K562 (cell line): ENCODE measurements around the gene RPS8. TPM values are rescaled to one million over a fixed set of nuclear protein-coding genes. Genes with fewer than 3 reads are reported as not detected.
"Not testable (repeated sequence)": the region's sequence is repeated elsewhere in the genome, so short reads cannot be mapped to it uniquely, and the experiment has no call there.

Experiments used
- ARNT ChIP-seq, 2 experiments: fragments of 450-650 bp; IDR thresholded peaks; 2 replicates each; pipeline ENCODE4 v1.6.1; 2016; ENCODE audit warnings: mild to moderate bottlenecking in 1 of 2
- ATF4 ChIP-seq: fragments of 450-650 bp; formaldehyde crosslinking; IDR thresholded peaks from 2 replicates; pipeline ENCODE4 v1.4.0; 2022; ENCODE audit warnings: mild to moderate bottlenecking, moderate library complexity
- BCL6 ChIP-seq: fragments of 250-450 bp; sonication (Bioruptor Pico); IDR thresholded peaks from 2 replicates; pipeline ENCODE4 v1.4.0; 2020
- BRD9 ChIP-seq: fragments of 450-650 bp; IDR thresholded peaks from 2 replicates; pipeline ENCODE4 v1.6.1; 2018; ENCODE audit warnings: low read depth; ENCODE audit not compliant: partially characterized antibody
- CSDE1 ChIP-seq, 2 experiments: fragments of 450-650 bp; IDR thresholded peaks; 2 replicates each; pipeline ENCODE4 v1.6.1; 2016; ENCODE audit warnings: mild to moderate bottlenecking in 1 of 2
- DMBX1 ChIP-seq: fragments of 250-450 bp; sonication (Bioruptor Pico); IDR thresholded peaks from 2 replicates; pipeline ENCODE4 v1.8.0; 2022; ENCODE audit warnings: inconsistent platforms, mild to moderate bottlenecking, moderate library complexity, borderline replicate concordance
- GATAD2B ChIP-seq: fragments of 450-650 bp; IDR thresholded peaks from 2 replicates; pipeline ENCODE4 v1.6.1; 2017; ENCODE audit warnings: mild to moderate bottlenecking, borderline replicate concordance
- HDAC8 ChIP-seq: fragments of 450-650 bp; IDR thresholded peaks from 2 replicates; pipeline ENCODE4 v1.6.1; 2016; ENCODE audit warnings: mild to moderate bottlenecking, missing genetic modification characterization, moderate library complexity, missing compliant biosample characterization
- KLF6 ChIP-seq: fragments of 250-450 bp; sonication (Bioruptor Pico); IDR thresholded peaks from 2 replicates; pipeline ENCODE4 v1.4.0; 2020; ENCODE audit warnings: mild to moderate bottlenecking, moderate library complexity, borderline replicate concordance
- MEF2D ChIP-seq: conservative IDR thresholded peaks from 2 replicates; pipeline ENCODE4 v1.6.1; 2016; ENCODE audit warnings: low read depth, missing genetic modification characterization, missing compliant biosample characterization
- NR2C1 ChIP-seq, 2 experiments: fragments of 450-650 bp; IDR thresholded peaks; 2 replicates each; pipeline ENCODE4 v1.6.1; 2017; ENCODE audit warnings: mild to moderate bottlenecking in 2 of 2, antibody characterized with exemption in 1 of 2, inconsistent platforms in 1 of 2, missing compliant biosample characterization in 1 of 2, missing genetic modification characterization in 1 of 2
- NR4A1 ChIP-seq, 2 experiments: fragments of 250-450 bp in 1 of 2; fragments of 450-650 bp in 1 of 2; sonication (Bioruptor Pico) in 1 of 2; IDR thresholded peaks; 2 replicates each; pipeline versions ENCODE4 v1.4.0 to v1.6.1; 2016 to 2020; ENCODE audit warnings: mild to moderate bottlenecking in 2 of 2, missing compliant biosample characterization in 1 of 2, missing genetic modification characterization in 1 of 2, moderate library complexity in 1 of 2
- THRAP3 ChIP-seq: fragments of 450-650 bp; IDR thresholded peaks from 2 replicates; pipeline ENCODE4 v1.6.1; 2016; ENCODE audit warnings: mild to moderate bottlenecking, inconsistent platforms, borderline replicate concordance
- ZBTB17 ChIP-seq: fragments of 450-650 bp; formaldehyde crosslinking; IDR thresholded peaks from 2 replicates; pipeline ENCODE4 v1.4.0; 2020; ENCODE audit warnings: mild to moderate bottlenecking
- ZBTB9 ChIP-seq: fragments of 450-650 bp; formaldehyde crosslinking; IDR thresholded peaks from 2 replicates; pipeline ENCODE4 v1.4.0; 2020; ENCODE audit warnings: mild to moderate bottlenecking, moderate library complexity
- ZNF384 ChIP-seq: IDR thresholded peaks from 2 replicates; pipeline ENCODE4 v1.6.1; 2012; ENCODE audit warnings: low read depth, low read length, improper control_type of control experiment
- ZNF398 ChIP-seq: fragments of 250-450 bp; sonication (Bioruptor Pico); IDR thresholded peaks from 2 replicates; pipeline ENCODE4 v1.8.0; 2021; ENCODE audit warnings: moderate library complexity, mild to moderate bottlenecking, inconsistent platforms
- ZNF589 ChIP-seq: fragments of 200-800 bp; sonication (Bioruptor generic); IDR thresholded peaks from 2 replicates; pipeline ENCODE4 v1.6.1; 2016; ENCODE audit warnings: low read depth, missing genetic modification characterization, missing compliant biosample characterization
- ZNF592 ChIP-seq: fragments of 450-650 bp; IDR thresholded peaks from 2 replicates; pipeline ENCODE4 v1.6.1; 2017; ENCODE audit warnings: antibody characterized with exemption, mild to moderate bottlenecking
- polyA plus RNA-seq, 8 experiments: library from polyadenylated mRNA; depleted of rRNA in 4 of 8; stranded (reverse) in 5 of 8; unstranded in 3 of 8; fragments of >200 nt; fragmentation: Nextera tagmentation in 2 of 8; fragmentation: Illumina TruSeq in 1 of 8; extraction: Ambion mirVana in 2 of 8; extraction: Trizol in 1 of 8; gene quantifications; 2 replicates each; pipeline versions ENCODE4 v1.2.1 to v1.2.3, GENCODE V29; 2011 to 2014; ENCODE audit warnings: inconsistent platforms in 1 of 8, missing spikeins in 1 of 8
- total RNA-seq, 7 experiments: library from RNA; depleted of rRNA in 6 of 7; stranded (reverse); fragments of >200 nt in 6 of 7; fragmentation: Illumina TruSeq in 2 of 7; extraction: Trizol in 2 of 7; gene quantifications; 2 replicates each; pipeline versions ENCODE4 v1.2.1 to v1.2.3, GENCODE V29; 2011 to 2021; ENCODE audit warnings: low replicate concordance in 1 of 7

The RPS8 gene
- total and polyA plus RNA-seq, 9 of the 15 experiments (the other 6 are each of a cell fraction or from before 2014, with no cell fraction given), result 2,431 to 4,168 (median 3,109) TPM

- TF ChIP-seq NR2C1 (IDR thresholded peaks at IDR 0.05); NR4A1 (CRISPR knock-in tag; IDR thresholded peaks at IDR 0.05): not testable (repeated sequence)
- peak; percentile 34; the same call in 1 of the 2 replicates for TF ChIP-seq NR2C1 (tag; IDR thresholded peaks at IDR 0.05)
- 0 out of 2 replicates have a peak, but pooled peaks have one; percentile 16 for TF ChIP-seq HDAC8 (tag)
- TF ChIP-seq DMBX1 (CRISPR knock-in tag), result peak; percentile 60
- TF ChIP-seq BRD9, result peak; percentile 55
- TF ChIP-seq ARNT (IDR thresholded peaks at IDR 0.05), result 0 out of 4 replicates have a peak, but pooled peaks of 1 of the 2 experiments have one; percentile 51
- TF ChIP-seq BCL6 (CRISPR knock-in tag), result 0 out of 2 replicates have a peak, but pooled peaks have one; percentile 18
- peak; percentile 85 for TF ChIP-seq NR4A1 (tag; IDR thresholded peaks at IDR 0.05)
- TF ChIP-seq GATAD2B, result 0 out of 2 replicates have a peak, but pooled peaks have one; percentile 38
- TF ChIP-seq ATF4 (CRISPR knock-in tag), result 0 out of 2 replicates have a peak, but pooled peaks have one; percentile 27
- 0 out of 4 replicates have a peak, but pooled peaks of 1 of the 2 experiments have one; percentile 46 for TF ChIP-seq CSDE1 (IDR thresholded peaks at IDR 0.05)
- TF ChIP-seq MEF2D (tag), result 0 out of 2 replicates have a peak, but pooled peaks have one; percentile 36
- TF ChIP-seq ZNF398 (CRISPR knock-in tag), result 0 out of 2 replicates have a peak, but pooled peaks have one; percentile 20
- TF ChIP-seq ZNF589 (CRISPR knock-in tag), result 0 out of 2 replicates have a peak, but pooled peaks have one; percentile 49
- peak; percentile 59; the same call in 1 of the 2 replicates for TF ChIP-seq THRAP3
- 0 out of 2 replicates have a peak, but pooled peaks have one; percentile 3 for TF ChIP-seq ZNF384
- 0 out of 2 replicates have a peak, but pooled peaks have one; percentile 14 for TF ChIP-seq ZBTB17 (CRISPR knock-in tag)
- peak; percentile 15; the same call in 1 of the 2 replicates for TF ChIP-seq ZBTB9 (CRISPR knock-in tag)
- peak; percentile 87; the same call in 1 of the 2 replicates for TF ChIP-seq ZNF592
- TF ChIP-seq KLF6 (CRISPR knock-in tag), result peak; percentile 48; the same call in 1 of the 2 replicates
These were observed 36.4 kb upstream of the RPS8 start (continued) for GRCh38 chr1:44738953-44739306.
